WTC11 (cell line): ENCODE results near the gene WHAMM. TPM values are rescaled to one million over a fixed set of nuclear protein-coding genes. Genes with fewer than 3 reads are reported as not detected.

Source experiments
- ATAC-seq: fragments of 200-7000 bp; cut with Tn5 transposase; 2 replicates; pipeline ENCODE4 v1.10.0; 2021; ENCODE audit warnings: mild to moderate bottlenecking, moderate library complexity
- CTCF ChIA-PET: fragments of 300-600 bp; sonication (Branson Sonifier 250); formaldehyde crosslinking; loops from one replicate; lab custom pipeline; 2021; ENCODE audit warnings: antibody characterized with exemption; lab: Charles Lee
- POLR2A ChIA-PET: fragments of 350-600 bp; sonication (Branson Sonifier 250); formaldehyde crosslinking; loops from one replicate; lab custom pipeline; 2021; ENCODE audit warnings: antibody characterized with exemption; lab: Charles Lee
- DNase-seq: peaks from one replicate; pipeline ENCODE4 v3.0.0; 2021; ENCODE audit warnings: low spot score
- H3K27ac Mint-ChIP-seq: 2 replicates; pipeline ENCODE4 v1.8.0; 2021; ENCODE audit warnings: mixed read lengths
- H3K27me3 Mint-ChIP-seq: 2 replicates; pipeline ENCODE4 v1.8.0; 2021; ENCODE audit warnings: low read depth, mild to moderate bottlenecking, moderate library complexity, mixed read lengths
- H3K36me3 Mint-ChIP-seq: 2 replicates; pipeline ENCODE4 v1.8.0; 2021; ENCODE audit warnings: mixed read lengths
- H3K4me1 Mint-ChIP-seq: 2 replicates; pipeline ENCODE4 v1.8.0; 2022; ENCODE audit warnings: mixed read lengths
- H3K4me3 Mint-ChIP-seq: 2 replicates; pipeline ENCODE4 v1.8.0; 2021; ENCODE audit warnings: mild to moderate bottlenecking, moderate library complexity, mixed read lengths
- H3K9me3 Mint-ChIP-seq: 2 replicates; pipeline ENCODE4 v1.8.0; 2021; ENCODE audit warnings: mixed read lengths
- AFF4 ChIP-seq: sonication (generic); formaldehyde crosslinking; IDR thresholded peaks from 2 replicates; pipeline ENCODE4 v1.8.1; 2023; ENCODE audit warnings: mild to moderate bottlenecking, missing genetic modification reagents, borderline replicate concordance
- AR ChIP-seq: fragments of 250-450 bp; sonication (Bioruptor Pico); IDR thresholded peaks from 2 replicates; pipeline ENCODE4 v1.9.0; 2021; ENCODE audit warnings: mild to moderate bottlenecking
- ATF6 ChIP-seq: sonication (generic); formaldehyde crosslinking; IDR thresholded peaks from 2 replicates; pipeline ENCODE4 v1.8.1; 2023; ENCODE audit warnings: mild to moderate bottlenecking, missing genetic modification reagents
- E2F1 ChIP-seq: sonication (generic); formaldehyde crosslinking; IDR thresholded peaks from 2 replicates; pipeline ENCODE4 v1.8.0; 2022; ENCODE audit warnings: mild to moderate bottlenecking, missing genetic modification reagents
- GTF2I ChIP-seq: fragments of 250-450 bp; sonication (Bioruptor Pico); conservative IDR thresholded peaks from 2 replicates; pipeline ENCODE4 v1.4.0; 2021; ENCODE audit warnings: mild to moderate bottlenecking
- NFATC4 ChIP-seq: fragments of 250-450 bp; sonication (Bioruptor Pico); IDR thresholded peaks from 2 replicates; pipeline ENCODE4 v1.9.0; 2021; ENCODE audit warnings: mild to moderate bottlenecking
- OVOL2 ChIP-seq: fragments of 250-450 bp; sonication (Bioruptor Pico); IDR thresholded peaks from 2 replicates; pipeline ENCODE4 v1.9.0; 2021; ENCODE audit warnings: mild to moderate bottlenecking, borderline replicate concordance
- PRDM15 ChIP-seq: sonication (generic); formaldehyde crosslinking; IDR thresholded peaks from 2 replicates; pipeline ENCODE4 v1.8.0; 2022; ENCODE audit warnings: missing genetic modification reagents
- SMAD3 ChIP-seq: sonication (generic); formaldehyde crosslinking; IDR thresholded peaks from 2 replicates; pipeline ENCODE4 v1.8.0; 2022; ENCODE audit warnings: missing genetic modification reagents, mild to moderate bottlenecking, borderline replicate concordance
- ZBTB21 ChIP-seq: sonication (generic); formaldehyde crosslinking; IDR thresholded peaks from 2 replicates; pipeline ENCODE4 v1.8.1; 2023; ENCODE audit warnings: mild to moderate bottlenecking, missing genetic modification reagents, borderline replicate concordance
- ZNF263 ChIP-seq: sonication (generic); formaldehyde crosslinking; IDR thresholded peaks from 2 replicates; pipeline ENCODE4 v1.8.1; 2022; ENCODE audit warnings: low read depth, mild to moderate bottlenecking, moderate library complexity, missing genetic modification reagents
- ZNF317 ChIP-seq: sonication (generic); formaldehyde crosslinking; IDR thresholded peaks from 2 replicates; pipeline ENCODE4 v1.8.1; 2023; ENCODE audit warnings: low read depth, mild to moderate bottlenecking, moderate library complexity, missing genetic modification reagents, borderline replicate concordance
- ZNF423 ChIP-seq: fragments of 250-450 bp; sonication (Bioruptor Pico); IDR thresholded peaks from 2 replicates; pipeline ENCODE4 v2.1.2; 2022; ENCODE audit warnings: mild to moderate bottlenecking, moderate library complexity
- ZNF532 ChIP-seq: fragments of 250-450 bp; sonication (Bioruptor Pico); IDR thresholded peaks from 2 replicates; pipeline ENCODE4 v1.9.0; 2021; ENCODE audit warnings: mild to moderate bottlenecking, borderline replicate concordance
- total RNA-seq: library from RNA; stranded (reverse); gene quantifications from 3 replicates; pipeline ENCODE4 v1.2.3, GENCODE V29; 2021

Gene WHAMM
- total RNA-seq, 1 experiment from 2014 or later: 3.2 TPM

GRCh38 chr15:82852941-82853561, 43.6 kb downstream of the WHAMM start:
- ChIA-PET CTCF (no interaction called here), POLR2A (no interaction called here)
- ATAC-seq (no peak), DNase-seq (no peak)
- H3K27ac Mint-ChIP-seq: no peak overlapping the region
- no peaks in the 10 kb centered on the region for H3K27me3 Mint-ChIP-seq
- H3K36me3 Mint-ChIP-seq: no peaks in the 10 kb centered on the region
- no peak overlapping the region for H3K4me3 Mint-ChIP-seq
- peaks cover 15% of the 10 kb centered on the region for H3K4me1 Mint-ChIP-seq
- TF ChIP-seq ZBTB21 (CRISPR knock-in tag) (no peak), AR (CRISPR knock-in tag) (no peak), PRDM15 (CRISPR knock-in tag) (no peak), ZNF263 (CRISPR knock-in tag) (no peak), E2F1 (CRISPR knock-in tag) (no peak)
- H3K9me3 Mint-ChIP-seq: no peaks in the 10 kb centered on the region

- POLR2A ChIA-PET: no interaction called here
- CTCF ChIA-PET: no interaction called here
- 0 out of 2 replicates have a peak, but pooled peaks cover 2% of the 10 kb centered on the region for H3K9me3 Mint-ChIP-seq
- no peak overlapping the region for H3K27ac Mint-ChIP-seq
- no peaks in the 10 kb centered on the region for H3K36me3 Mint-ChIP-seq
- no peak overlapping the region for H3K4me3 Mint-ChIP-seq
- DNase-seq: no peak
- ATAC-seq: no peak
- H3K27me3 Mint-ChIP-seq: no peaks in the 10 kb centered on the region
- peaks cover 10% of the 10 kb centered on the region for H3K4me1 Mint-ChIP-seq
- TF ChIP-seq GTF2I (no peak), OVOL2 (no peak), ZNF423 (no peak), NFATC4 (CRISPR knock-in tag) (no peak), ZNF532 (CRISPR knock-in tag) (no peak), AFF4 (CRISPR knock-in tag) (no peak), SMAD3 (no peak), E2F1 (CRISPR knock-in tag) (no peak), ZNF317 (CRISPR knock-in tag) (no peak), ATF6 (no peak)
Observed at GRCh38 chr15:82854554-82854953, 45.1 kb downstream of the WHAMM start.
